Fibroblast of skin of right quadriceps (primary cell): Measurements from ENCODE around the gene PTCH1.

Source experiments
- DNase-seq: peaks from one replicate; pipeline ENCODE4 v3.0.0-alpha.2; 2013

The PTCH1 gene

DNA sequence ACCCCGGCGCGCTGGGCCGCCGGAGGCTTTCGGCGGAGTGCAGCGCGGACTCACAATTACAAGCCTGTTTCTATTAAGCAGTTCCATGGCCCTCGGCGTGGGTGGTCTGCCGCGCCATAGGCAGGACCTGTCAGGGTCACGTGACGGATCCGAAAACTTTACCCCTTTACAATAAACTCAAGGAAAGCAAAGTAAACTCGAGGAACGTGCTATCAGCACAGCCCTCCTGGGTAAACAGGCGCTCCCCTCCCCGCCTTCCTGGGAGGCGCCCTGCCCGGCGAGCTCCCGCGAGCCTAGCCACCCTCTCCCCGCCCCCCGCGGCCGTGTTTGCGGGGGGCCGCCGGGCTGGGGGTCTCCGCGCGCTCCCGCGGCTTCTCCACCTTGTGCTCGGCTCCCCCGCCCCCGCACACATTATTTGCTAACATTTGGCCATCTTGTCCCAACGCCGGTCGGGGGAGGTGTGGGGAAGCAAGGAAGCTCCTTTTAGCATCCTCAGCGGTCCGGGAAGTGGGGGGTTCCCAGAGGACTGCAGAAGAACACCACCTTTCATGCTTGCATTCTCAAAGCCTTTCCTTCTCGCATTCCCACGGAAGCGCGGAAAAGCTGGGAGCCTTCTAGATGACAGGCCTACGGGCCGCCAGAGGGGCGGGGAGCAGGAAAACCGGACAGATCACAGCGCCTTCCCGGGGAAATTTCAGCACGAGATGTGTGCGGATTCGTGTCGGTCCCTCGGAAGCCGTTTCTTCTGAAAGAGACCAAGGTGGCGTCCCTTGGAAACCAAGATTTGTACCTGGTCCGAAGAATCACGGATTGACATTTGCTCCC is at the start of gene PTCH1:
Gene PTCH1 (minus strand): TSS at position 238 of the 825 bp plus-strand sequence.
- peak; percentile 53 for DNase-seq

DNA sequence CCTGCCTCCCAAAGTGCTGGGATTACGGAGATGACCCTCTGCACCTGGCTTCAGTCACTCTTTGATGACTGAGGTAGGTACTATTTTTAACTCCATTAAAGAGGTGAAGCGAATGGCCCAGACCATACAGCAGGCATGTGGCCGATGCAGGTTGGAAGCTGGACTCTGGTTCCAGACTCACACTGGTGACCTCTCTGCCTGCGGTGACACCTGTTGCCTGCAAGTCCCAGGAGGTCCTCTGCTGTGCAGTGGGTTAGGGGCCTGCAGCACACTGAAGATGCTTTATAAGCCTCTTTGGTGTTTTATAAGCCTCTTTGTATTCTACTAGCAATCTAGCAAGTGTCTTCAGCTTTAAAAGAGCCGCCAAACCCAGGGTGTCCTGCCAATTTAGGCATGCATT is 49.2 kb upstream of the PTCH1 start:
- DNase-seq = no peak

DNA sequence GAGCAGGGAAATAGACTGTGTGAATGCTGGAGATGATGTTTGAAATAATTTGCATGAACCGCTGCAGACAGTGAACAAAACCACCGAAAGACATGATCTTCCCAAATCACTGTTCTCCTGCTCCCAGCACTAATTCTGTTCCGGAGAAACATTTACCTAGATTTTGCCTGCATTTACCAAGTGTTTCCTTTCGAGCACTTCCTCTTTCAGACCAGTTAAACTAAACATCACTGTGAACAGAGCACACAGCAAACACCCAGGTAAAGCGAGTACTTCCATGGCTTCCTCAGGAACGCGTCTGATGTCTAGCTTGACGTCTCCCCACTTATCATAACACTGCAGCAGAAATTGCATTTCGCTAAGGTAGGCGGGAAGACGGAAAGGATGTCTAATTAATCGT is 45.1 kb upstream of the PTCH1 start:
- no peak for DNase-seq

- DNase-seq = no peak
These were observed 40.4 kb upstream of the PTCH1 start for GRCh38 chr9:95557142-95557541.

GRCh38 chr9:95556521-95556920 is 39.8 kb upstream of the PTCH1 start:
- DNase-seq = no peak

DNA sequence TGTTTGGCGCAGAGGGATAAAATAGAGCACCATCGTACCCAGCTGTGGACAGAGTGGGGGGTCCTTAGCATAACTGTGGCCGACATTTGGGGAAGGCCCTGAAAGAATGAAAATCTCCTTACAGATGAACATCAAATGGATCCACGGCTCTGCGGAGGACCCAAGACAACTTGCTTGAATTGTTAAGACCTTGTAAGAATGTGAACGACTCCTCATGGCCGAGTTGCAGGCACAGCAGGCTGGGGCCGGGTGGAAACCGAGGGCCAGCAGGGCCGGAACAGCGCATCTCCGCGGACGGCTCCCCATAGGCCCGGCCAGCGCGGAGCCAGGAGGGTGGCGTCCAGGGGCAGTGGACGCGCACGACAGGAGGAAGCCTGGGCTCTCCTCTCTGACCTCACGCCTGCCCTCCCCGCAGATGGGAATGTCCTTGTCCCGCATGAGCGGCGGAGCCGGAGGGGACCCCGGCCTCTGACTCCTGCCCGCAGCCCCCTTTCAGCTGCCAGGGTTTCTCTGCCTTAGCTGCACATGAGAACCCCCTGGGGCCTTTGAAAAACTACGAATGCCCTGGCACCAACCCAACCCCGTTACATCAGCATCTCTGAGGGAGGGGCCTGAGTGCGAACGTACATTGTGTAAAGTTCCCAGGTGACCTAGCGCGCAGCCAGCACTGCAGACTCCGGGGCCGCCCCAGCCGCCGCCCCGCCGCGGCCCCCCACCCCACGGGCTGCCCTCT is 36.2 kb upstream of the PTCH1 start:
- peak; percentile 22 for DNase-seq

GRCh38 chr9:95552255-95552654 is 35.5 kb upstream of the PTCH1 start:
- no peak for DNase-seq

- no peak for DNase-seq
These were observed 34.6 kb upstream of the PTCH1 start for GRCh38 chr9:95551406-95551805.

GRCh38 chr9:95545831-95546567 is 29.2 kb upstream of the PTCH1 start:
- no peak for DNase-seq

- DNase-seq = no peak
These were observed 17.4 kb upstream of the PTCH1 start for GRCh38 chr9:95533996-95534680.

DNA sequence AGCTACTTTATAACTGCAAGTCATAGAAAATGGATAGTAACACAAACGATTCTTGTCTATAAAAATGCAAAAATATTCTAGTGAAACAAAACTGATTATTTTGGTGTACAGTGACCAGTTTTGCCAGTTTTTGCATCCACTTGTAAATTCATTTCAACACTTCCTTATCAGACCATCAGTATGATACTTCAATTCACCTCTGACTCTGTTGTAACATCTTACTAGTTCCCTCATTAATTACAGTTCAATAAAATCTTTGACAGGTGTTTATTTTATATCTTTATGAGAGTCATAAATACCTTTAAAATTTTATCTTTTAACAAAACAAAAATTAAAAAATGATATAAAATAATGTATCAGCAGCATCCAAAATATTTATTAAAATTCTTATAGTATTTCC is 13.1 kb upstream of the PTCH1 start:
- DNase-seq = no peak

GRCh38 chr9:95528908-95529502 is 12.2 kb upstream of the PTCH1 start:
- DNase-seq = no peak

DNA sequence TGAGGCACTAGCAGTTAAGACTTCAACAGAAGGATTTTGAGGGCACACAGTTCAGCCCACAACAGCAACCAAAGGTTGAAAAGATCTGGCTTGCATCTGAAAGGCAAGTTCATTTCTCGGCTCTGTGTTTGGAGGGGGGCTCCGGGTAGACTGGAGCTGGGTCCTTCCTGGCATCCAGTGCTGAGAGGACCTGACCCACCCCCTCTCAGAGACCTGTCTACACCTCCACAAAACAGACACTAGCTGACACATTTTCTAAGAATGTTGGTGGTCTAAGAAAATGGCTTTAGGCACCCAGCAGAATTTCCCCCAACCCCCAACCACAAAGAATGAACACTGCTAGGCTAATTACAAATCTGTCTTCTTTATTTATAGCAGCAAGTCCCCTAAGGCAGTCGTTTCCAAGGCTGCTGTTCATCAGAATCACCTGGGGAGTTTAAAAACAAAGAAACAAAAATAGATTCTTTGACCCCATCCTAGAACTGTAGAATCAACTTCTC is 6.2 kb upstream of the PTCH1 start:
- DNase-seq = no peak

- DNase-seq = no peak
These were observed 4.9 kb upstream of the PTCH1 start for GRCh38 chr9:95521699-95522098.

DNA sequence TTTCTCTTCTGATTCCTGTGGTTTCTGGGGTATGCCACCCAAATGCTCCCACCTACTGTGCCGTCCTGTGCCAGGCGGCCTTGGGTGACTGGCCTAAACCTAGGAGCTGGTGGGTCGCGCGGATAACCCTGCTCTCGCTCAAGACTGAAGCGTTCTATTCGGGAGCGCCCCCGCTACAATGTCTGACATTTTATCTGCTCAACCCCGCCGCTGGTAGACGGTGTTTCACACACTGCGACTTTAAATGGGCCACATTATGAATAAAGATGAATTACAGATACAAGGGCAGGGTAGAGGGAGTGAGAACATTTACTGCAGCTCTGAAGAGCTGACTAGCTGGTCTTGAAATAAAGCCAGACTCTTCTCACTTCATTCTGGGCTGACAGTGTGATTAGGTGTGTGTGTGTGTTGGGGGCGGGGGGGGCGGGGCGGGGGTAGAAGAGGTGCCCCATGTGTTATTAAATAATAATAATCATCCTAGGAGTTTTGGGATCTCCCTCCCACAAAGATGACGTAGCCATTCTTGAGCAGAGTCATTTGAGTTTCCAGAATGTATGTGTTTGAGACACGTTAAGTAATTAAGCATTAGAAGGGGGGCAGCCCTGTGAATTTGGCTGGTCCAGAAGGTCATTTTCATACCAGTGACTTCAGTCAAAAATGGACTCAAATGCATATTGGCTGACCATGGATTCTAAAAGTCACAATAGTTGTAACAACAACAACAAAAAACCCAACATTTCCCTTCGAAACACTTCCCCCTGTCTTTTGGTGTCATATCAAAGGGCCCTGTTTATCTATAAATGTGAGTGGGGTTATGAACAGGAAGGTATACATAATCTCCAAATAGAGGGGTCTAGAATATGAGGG is 1.0 kb upstream of the PTCH1 start:
- no peak for DNase-seq

DNA sequence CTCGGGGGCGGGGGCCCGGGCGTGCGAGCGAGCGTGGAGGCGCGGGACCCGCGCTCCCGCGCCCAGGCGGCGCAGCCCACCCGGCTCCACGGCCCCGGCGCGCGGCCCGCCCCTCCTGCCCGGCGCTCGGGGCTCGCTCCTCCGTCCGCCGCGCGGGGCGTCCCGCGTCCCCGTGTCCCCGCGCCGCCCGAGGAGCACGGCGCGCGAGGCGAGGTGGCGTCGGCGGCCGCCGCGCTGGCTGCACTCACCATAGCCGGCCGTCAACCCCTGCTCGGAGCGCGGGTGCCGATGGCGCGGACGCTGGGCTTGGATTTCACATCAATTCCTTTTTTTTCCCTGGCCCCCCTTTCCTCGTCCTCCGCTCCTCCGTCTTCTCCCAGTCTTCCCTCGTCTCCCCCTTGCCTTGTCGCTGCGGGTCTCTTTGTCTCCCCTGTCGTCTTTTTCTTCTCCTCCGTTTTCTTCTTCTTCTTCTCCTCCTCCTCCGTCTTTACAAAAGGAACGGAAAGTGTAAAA is 494 bp downstream of the PTCH1 start:
- DNase-seq = no peak

- DNase-seq = no peak
These were observed 1.3 kb downstream of the PTCH1 start for GRCh38 chr9:95515272-95516113.

DNA sequence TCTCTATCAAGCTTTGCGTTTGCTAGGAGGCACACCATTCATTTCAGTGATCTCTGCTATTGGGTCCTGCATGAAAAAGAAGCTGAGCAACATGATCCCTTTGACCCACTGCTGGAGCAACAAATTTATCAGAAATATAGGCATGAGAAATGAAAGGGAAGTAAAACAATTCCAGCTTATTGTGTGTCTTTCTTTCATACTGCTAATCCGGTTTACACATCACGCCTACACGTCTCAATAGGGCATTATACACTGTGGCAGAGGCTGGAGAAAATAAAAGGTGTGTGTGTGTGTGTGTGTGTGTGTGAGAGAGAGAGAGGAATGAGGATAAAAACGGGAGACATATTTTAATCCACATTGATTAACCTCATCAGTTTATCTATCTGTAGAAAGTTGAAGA is 2.4 kb downstream of the PTCH1 start:
- DNase-seq = no peak

DNA sequence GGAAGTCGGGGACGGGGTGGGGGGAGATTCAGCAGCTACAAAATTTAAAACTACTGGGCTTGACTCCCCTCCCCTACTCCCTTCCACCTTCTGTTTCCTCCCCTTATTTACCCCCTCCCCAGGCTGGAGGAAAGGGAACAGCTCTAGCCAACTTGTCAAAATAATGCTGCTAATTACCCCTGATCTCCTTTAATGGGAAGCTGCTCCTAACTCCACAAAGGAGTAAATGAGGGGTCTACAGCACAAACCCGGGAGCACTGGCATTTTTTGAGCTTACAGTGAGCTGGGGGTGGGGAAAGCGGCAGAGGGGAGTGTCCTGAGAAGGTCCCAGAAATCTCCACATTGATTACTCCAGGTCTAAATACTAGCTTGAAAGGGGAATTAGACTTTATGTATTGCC is 3.1 kb downstream of the PTCH1 start:
- DNase-seq = no peak

- DNase-seq = no peak
These were observed 4.1 kb downstream of the PTCH1 start for GRCh38 chr9:95512709-95513095.
